HepG2 (cell line): Measurements from ENCODE around the gene FBP2. TPM values are rescaled to one million over a fixed set of nuclear protein-coding genes. Genes with fewer than 3 reads are reported as not detected.

Experiments used
- ATAC-seq: fragments of 200-7000 bp; cut with Tn5 transposase; 3 replicates; pipeline ENCODE4 v1.9.1; 2020; ENCODE audit warnings: mild to moderate bottlenecking, moderate library complexity
- BruUV-seq: library from RNA; stranded (reverse); fragments of 400-500 nt; replicated peaks from 2 replicates; lab custom pipeline; 2021; lab: Mats Ljungman, UMichigan
- CTCF ChIA-PET: fragments of 300-600 bp; formaldehyde crosslinking; extraction: SDS; loops from one replicate; lab custom pipeline; 2021; ENCODE audit warnings: low total read pairs, inconsistent platforms, low intra/inter-chr PET ratio; lab: Yijun Ruan, JAX
- POLR2A ChIA-PET: fragments of 350-600 bp; sonication (Branson Sonifier 250); formaldehyde crosslinking; loops from one replicate; lab custom pipeline; 2020; ENCODE audit warnings: antibody characterized with exemption, inconsistent platforms; lab: Yijun Ruan, JAX
- DNase-seq: peaks from one replicate; pipeline ENCODE4 v3.0.0-alpha.2; 2015; ENCODE audit warnings: low spot score
- FAIRE-seq: peaks from 3 replicates; lab custom pipeline; 2011; peaks lifted over from hg19 to GRCh38; lab: Jason Lieb, UNC
- H2AFZ ChIP-seq: one replicate; pipeline ENCODE4 v1.6.1; 2011; ENCODE audit warnings: low read length, inconsistent platforms
- H3K27ac ChIP-seq: fragments of 300-600 bp; 3 replicates; pipeline ENCODE4 v1.8.0; 2011; ENCODE audit warnings: mixed run types, mild to moderate bottlenecking, mixed read lengths, low read length, inconsistent platforms; ENCODE audit not compliant: insufficient read depth; ENCODE audit errors: extremely low read length
- H3K27me3 ChIP-seq, 2 experiments: fragments of 200-600 bp in 1 of 2; 2 replicates in 1 of 2; 3 replicates in 1 of 2; pipeline versions ENCODE4 v1.6.0 to v1.8.0; 2011; ENCODE audit warnings: low read length in 2 of 2, mild to moderate bottlenecking in 2 of 2, moderate library complexity in 2 of 2, inconsistent platforms in 1 of 2; ENCODE audit not compliant: insufficient read depth in 2 of 2, control insufficient read depth in 1 of 2
- H3K36me3 ChIP-seq, 2 experiments: fragments of 200-600 bp in 1 of 2; replicated peaks in 1 of 2; 2 replicates in 1 of 2; 3 replicates in 1 of 2; pipeline versions ENCODE4 v1.5.1 to v1.8.0; 2011; ENCODE audit warnings: low read length in 2 of 2, inconsistent platforms in 1 of 2; ENCODE audit not compliant: insufficient read depth in 2 of 2, control insufficient read depth in 1 of 2
- H3K4me1 ChIP-seq: 2 replicates; pipeline ENCODE4 v1.5.1; 2012; ENCODE audit warnings: low read length, inconsistent platforms; ENCODE audit not compliant: insufficient read depth
- H3K4me2 ChIP-seq: 2 replicates; pipeline ENCODE4 v1.6.0; 2011; ENCODE audit warnings: low read depth, low read length, inconsistent platforms
- H3K4me3 ChIP-seq, 3 experiments: fragments of 200-600 bp in 1 of 3; sonication (generic), shearing (Covaris generic) in 1 of 3; replicated peaks in 1 of 3; 2 replicates each; pipeline ENCODE4 v1.5.1; 2011 to 2016; ENCODE audit warnings: low read length in 3 of 3, inconsistent platforms in 2 of 3, low read depth in 2 of 3, mild to moderate bottlenecking in 2 of 3, control low read depth in 1 of 3, mixed read lengths in 1 of 3; ENCODE audit not compliant: insufficient read depth in 1 of 3
- H3K79me2 ChIP-seq: one replicate; pipeline ENCODE4 v1.6.1; 2011; ENCODE audit warnings: low read length, inconsistent platforms; ENCODE audit not compliant: insufficient read depth
- H3K9ac ChIP-seq: 2 replicates; pipeline ENCODE4 v1.6.0; 2011; ENCODE audit warnings: mild to moderate bottlenecking, low read depth, low read length, inconsistent platforms; ENCODE audit not compliant: insufficient read depth
- H3K9me3 ChIP-seq: 2 replicates; pipeline ENCODE4 v1.5.1; 2012; ENCODE audit warnings: mild to moderate bottlenecking, low read length
- H4K20me1 ChIP-seq: 2 replicates; pipeline ENCODE4 v1.6.0; 2011; ENCODE audit warnings: inconsistent platforms, mild to moderate bottlenecking, low read length, moderate library complexity; ENCODE audit not compliant: insufficient read depth
- CTCF ChIP-seq: sonication (generic); formaldehyde crosslinking; IDR thresholded peaks from 2 replicates; pipeline ENCODE4 v1.5.0; 2020; ENCODE audit warnings: mild to moderate bottlenecking, missing genetic modification reagents, moderate library complexity
- HIVEP1 ChIP-seq: sonication (generic); formaldehyde crosslinking; IDR thresholded peaks from 2 replicates; pipeline ENCODE4 v1.4.0; 2020; ENCODE audit warnings: mild to moderate bottlenecking, missing genetic modification reagents
- HNF4A ChIP-seq: sonication (generic); formaldehyde crosslinking; IDR thresholded peaks from 2 replicates; pipeline ENCODE4 v1.4.0; 2020; ENCODE audit warnings: missing genetic modification reagents
- IRF2 ChIP-seq: IDR thresholded peaks from 2 replicates; pipeline ENCODE4 v1.6.1; 2018; ENCODE audit warnings: missing genetic modification reagents, missing compliant biosample characterization
- MTF1 ChIP-seq: sonication (generic); formaldehyde crosslinking; IDR thresholded peaks from 2 replicates; pipeline ENCODE4 v1.5.0; 2020; ENCODE audit warnings: missing genetic modification reagents
- RCOR2 ChIP-seq: IDR thresholded peaks from 2 replicates; pipeline ENCODE4 v1.6.1; 2016; ENCODE audit warnings: missing biosample characterization, missing genetic modification reagents
- SALL1 ChIP-seq: sonication (generic); formaldehyde crosslinking; IDR thresholded peaks from 2 replicates; pipeline ENCODE4 v1.8.0; 2022; ENCODE audit warnings: mild to moderate bottlenecking, missing genetic modification reagents
- SMAD3 ChIP-seq: sonication (generic); formaldehyde crosslinking; IDR thresholded peaks from 2 replicates; pipeline ENCODE4 v1.4.0; 2020; ENCODE audit warnings: missing genetic modification reagents
- ZBTB33 ChIP-seq: sonication (generic); formaldehyde crosslinking; IDR thresholded peaks from 2 replicates; pipeline ENCODE4 v1.4.0; 2020; ENCODE audit warnings: missing genetic modification reagents
- ZNF644 ChIP-seq: IDR thresholded peaks from 2 replicates; pipeline ENCODE4 v1.6.1; 2016; ENCODE audit warnings: low read depth
- WGBS: methylation state at CpG from one replicate; pipeline ENCODE4 v1.1.6; 2017; ENCODE audit warnings: low lambda C conversion rate; 5-methylcytosine and 5-hydroxymethylcytosine counted together
- in situ Hi-C: cut with HindIII; loops from 2 replicates; pipeline ENCODE4 v1.10.0; 2017; ENCODE audit warnings: low pct_unique_long_range_greater_than_20kb; ENCODE audit not compliant: extremely low pct_ligation_motif_present
- intact Hi-C: fragments of 100-400 bp; cut with micrococcal nuclease; formaldehyde crosslinking; loops from one replicate; pipeline ENCODE4 v1.10.0; 2022; ENCODE audit not compliant: unreplicated experiment
- polyA plus RNA-seq, 8 experiments: library from polyadenylated mRNA; depleted of rRNA in 3 of 8; stranded (reverse) in 7 of 8; unstranded in 1 of 8; fragments of >200 nt; fragmentation: Illumina TruSeq in 4 of 8; extraction: Trizol in 4 of 8; gene quantifications; 2 replicates each; pipeline versions ENCODE4 v1.2.1 to v1.2.3, GENCODE V29; 2011 to 2016; ENCODE audit warnings: low read depth in 4 of 8, missing spikeins in 1 of 8, mixed read lengths in 1 of 8; ENCODE audit not compliant: insufficient read depth in 1 of 8
- total RNA-seq, 5 experiments: library from RNA; depleted of rRNA; stranded (reverse); fragments of >200 nt; fragmentation: Illumina TruSeq; extraction: Trizol; gene quantifications; 2 replicates each; pipeline ENCODE4 v1.2.3, GENCODE V29; 2016; ENCODE audit warnings: low read depth in 1 of 5
- TF ChIP-seq, protein P1 (sequence below): sonication (generic); formaldehyde crosslinking; IDR thresholded peaks from 2 replicates; pipeline ENCODE4 v1.4.0; 2020; ENCODE audit warnings: mild to moderate bottlenecking, missing genetic modification reagents

Gene FBP2
- total and polyA plus RNA-seq, 2 of the 13 experiments (the other 11 are each of a cell fraction or from before 2014, with no cell fraction given) = not detected

DNA sequence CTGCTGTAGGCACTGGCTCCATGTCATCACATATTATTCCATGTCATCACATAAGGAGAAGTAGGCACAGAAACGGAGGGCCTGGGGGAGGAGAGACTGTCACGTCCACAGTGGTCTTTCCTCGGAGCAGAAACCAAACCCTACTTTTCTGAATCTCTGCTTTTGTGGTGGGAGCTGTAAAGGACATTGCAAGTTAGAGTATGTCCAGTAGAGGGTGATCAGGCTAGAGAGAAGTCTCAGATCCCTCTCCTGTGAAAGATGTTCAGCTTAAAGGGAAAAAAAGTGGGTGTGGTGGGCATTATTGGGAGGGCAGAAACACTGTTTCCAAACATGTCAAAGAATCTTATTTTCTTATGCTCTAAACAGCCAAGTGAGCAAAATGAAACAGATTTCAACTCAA lies 19.4 kb upstream of the FBP2 start:
- Histone ChIP-seq H3K27me3 (no peaks in the 10 kb centered on the region), H2AFZ (no peak overlapping the region), H3K27ac (no peak overlapping the region), H3K9ac (no peak overlapping the region), H3K36me3 (no peaks in the 10 kb centered on the region), H3K4me1 (peaks cover 44% of the 10 kb centered on the region), H3K79me2 (no peaks in the 10 kb centered on the region), H3K4me2 (no peak overlapping the region), H3K4me3 (no peak overlapping the region), H4K20me1 (no peaks in the 10 kb centered on the region), H3K9me3 (no peaks in the 10 kb centered on the region)
- ATAC-seq = no peak
- in situ Hi-C loops (no loop called here), intact Hi-C loops (no loop called here)
- CTCF ChIA-PET = no interaction called here
- TF ChIP-seq RCOR2 (CRISPR knock-in tag) (no peak), CTCF (CRISPR knock-in tag) (peak; percentile 12; the same call in 1 of the 2 replicates), ZNF644 (CRISPR knock-in tag) (peak; percentile 53; the same call in 1 of the 2 replicates), MTF1 (no peak), HIVEP1 (CRISPR knock-in tag) (no peak)
- FAIRE-seq = no peak
- WGBS = 87% methylated on average over 3 of the region's 3 CpGs
- BruUV-seq = no TSS peak
- DNase-seq = no peak
- POLR2A ChIA-PET = interaction anchor here (2.0 kb wide), 1 partner anchor 58 kb away, joined by 6 read pairs; the partner anchor contains the start of gene PCAT7

- intact Hi-C loops = no loop called here
- 10% methylated on average over 7 of the region's 7 CpGs for WGBS
- Histone ChIP-seq H2AFZ (peak overlapping the region; percentile 23), H3K9me3 (no peaks in the 10 kb centered on the region), H4K20me1 (no peaks in the 10 kb centered on the region), H3K4me3 (peak overlapping the region in 1 of 3 experiments; percentile 37; a peak in 2 of 6 replicates), H3K4me1 (peaks cover 53% of the 10 kb centered on the region), H3K9ac (0 out of 2 replicates have a peak overlapping the region, but pooled peaks have one; percentile 21), H3K79me2 (no peaks in the 10 kb centered on the region), H3K27me3 (no peaks in the 10 kb centered on the region), H3K4me2 (peak overlapping the region; percentile 79), H3K27ac (peak overlapping the region; percentile 52), H3K36me3 (no peaks in the 10 kb centered on the region)
- DNase-seq (peak; percentile 56), FAIRE-seq (no peak), ATAC-seq (peak; percentile 10; the same call in 1 of the 3 replicates)
- no TSS peak for BruUV-seq
- in situ Hi-C loops = no loop called here
- POLR2A ChIA-PET = interaction anchor here (2.0 kb wide), 1 partner anchor 58 kb away, joined by 6 read pairs; the partner anchor contains the start of gene PCAT7
- CTCF ChIA-PET = no interaction called here
- TF ChIP-seq IRF2 (CRISPR knock-in tag) = peak; percentile 32; the same call in 1 of the 2 replicates
- TF ChIP-seq HNF4A (CRISPR knock-in tag) = peak; percentile 49
- TF ChIP-seq SALL1 (CRISPR knock-in tag) = peak; percentile 87
- 0 out of 2 replicates have a peak, but pooled peaks have one; percentile 35 for TF ChIP-seq ZNF644 (CRISPR knock-in tag)
- TF ChIP-seq ZBTB33 (CRISPR knock-in tag) = peak; percentile 16; the same call in 1 of the 2 replicates
- TF ChIP-seq SMAD3 (CRISPR knock-in tag) = 0 out of 2 replicates have a peak, but pooled peaks have one; percentile 8
- TF ChIP-seq, protein P1, sequence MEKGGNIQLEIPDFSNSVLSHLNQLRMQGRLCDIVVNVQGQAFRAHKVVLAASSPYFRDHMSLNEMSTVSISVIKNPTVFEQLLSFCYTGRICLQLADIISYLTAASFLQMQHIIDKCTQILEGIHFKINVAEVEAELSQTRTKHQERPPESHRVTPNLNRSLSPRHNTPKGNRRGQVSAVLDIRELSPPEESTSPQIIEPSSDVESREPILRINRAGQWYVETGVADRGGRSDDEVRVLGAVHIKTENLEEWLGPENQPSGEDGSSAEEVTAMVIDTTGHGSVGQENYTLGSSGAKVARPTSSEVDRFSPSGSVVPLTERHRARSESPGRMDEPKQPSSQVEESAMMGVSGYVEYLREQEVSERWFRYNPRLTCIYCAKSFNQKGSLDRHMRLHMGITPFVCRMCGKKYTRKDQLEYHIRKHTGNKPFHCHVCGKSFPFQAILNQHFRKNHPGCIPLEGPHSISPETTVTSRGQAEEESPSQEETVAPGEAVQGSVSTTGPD = peak; percentile 90; the same call in 1 of the 2 replicates
Measured at GRCh38 chr9:94612071-94612470, 18.4 kb upstream of the FBP2 start.
